ENCODE data around the gene ZBTB16. TPM values are rescaled to one million over a fixed set of nuclear protein-coding genes. Genes with fewer than 3 reads are reported as not detected.

The ZBTB16 gene
- total RNA-seq, 2 experiments from 2014 or later, result 19.1 to 20.6 TPM

DNA sequence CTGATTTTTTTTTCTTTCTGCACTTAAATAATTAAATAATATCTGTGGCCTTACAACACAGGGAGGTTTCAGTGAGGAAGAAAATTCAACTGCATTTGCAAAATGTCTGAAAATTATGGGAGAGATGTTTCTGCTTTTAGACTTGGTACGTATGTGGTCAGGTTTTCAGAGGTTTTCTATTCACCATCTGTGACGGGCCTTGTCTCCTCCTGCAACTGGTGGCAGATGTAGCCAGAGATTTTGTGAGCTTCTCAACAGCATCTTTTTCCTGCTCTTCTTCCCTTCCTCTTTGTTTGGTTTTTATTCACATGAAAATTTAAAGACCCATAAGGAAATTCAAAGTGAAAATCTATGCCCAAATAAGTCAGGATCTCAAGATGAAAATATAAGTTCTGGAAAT, 38.3 kb downstream of the ZBTB16 start:
- POLR2A ChIA-PET, result no interaction called here
- H3K27me3 ChIP-seq (ENCODE audit: control insufficient read depth in 1 of 2, insufficient read depth in 2 of 2, low read length in 2 of 2), result no peaks in the 10 kb centered on the region
- peaks cover 2% of the 10 kb centered on the region for H3K4me1 ChIP-seq (ENCODE audit: insufficient read depth, low read length)
- H3K4me3 ChIP-seq (ENCODE audit: low read length), result no peak overlapping the region
- H3K9me3 ChIP-seq (ENCODE audit: control insufficient read depth in 1 of 2, insufficient read depth in 1 of 2, low read length in 2 of 2), result no peaks in the 10 kb centered on the region
- Mint-ChIP-seq H3K27ac (no peak overlapping the region), H3K36me3 (ENCODE audit: low read depth) (no peaks in the 10 kb centered on the region), H3K27me3 (no peaks in the 10 kb centered on the region), H3K4me1 (ENCODE audit: low read depth) (peaks cover 35% of the 10 kb centered on the region), H3K4me3 (no peak overlapping the region), H3K9me3 (no peaks in the 10 kb centered on the region)
- TF ChIP-seq, protein P1, sequence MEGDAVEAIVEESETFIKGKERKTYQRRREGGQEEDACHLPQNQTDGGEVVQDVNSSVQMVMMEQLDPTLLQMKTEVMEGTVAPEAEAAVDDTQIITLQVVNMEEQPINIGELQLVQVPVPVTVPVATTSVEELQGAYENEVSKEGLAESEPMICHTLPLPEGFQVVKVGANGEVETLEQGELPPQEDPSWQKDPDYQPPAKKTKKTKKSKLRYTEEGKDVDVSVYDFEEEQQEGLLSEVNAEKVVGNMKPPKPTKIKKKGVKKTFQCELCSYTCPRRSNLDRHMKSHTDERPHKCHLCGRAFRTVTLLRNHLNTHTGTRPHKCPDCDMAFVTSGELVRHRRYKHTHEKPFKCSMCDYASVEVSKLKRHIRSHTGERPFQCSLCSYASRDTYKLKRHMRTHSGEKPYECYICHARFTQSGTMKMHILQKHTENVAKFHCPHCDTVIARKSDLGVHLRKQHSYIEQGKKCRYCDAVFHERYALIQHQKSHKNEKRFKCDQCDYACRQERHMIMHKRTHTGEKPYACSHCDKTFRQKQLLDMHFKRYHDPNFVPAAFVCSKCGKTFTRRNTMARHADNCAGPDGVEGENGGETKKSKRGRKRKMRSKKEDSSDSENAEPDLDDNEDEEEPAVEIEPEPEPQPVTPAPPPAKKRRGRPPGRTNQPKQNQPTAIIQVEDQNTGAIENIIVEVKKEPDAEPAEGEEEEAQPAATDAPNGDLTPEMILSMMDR (IDR thresholded peaks at IDR 0.05), result no peak
- H3K36me3 ChIP-seq (ENCODE audit: insufficient read depth, low read length), result no peaks in the 10 kb centered on the region
- no peak for DNase-seq
- no peak for ATAC-seq (ENCODE audit: poor library complexity)
- intact Hi-C loops (cut with DNase I, micrococcal nuclease), result no loop called here
- H3K27ac ChIP-seq (ENCODE audit: low read depth in 1 of 2, low read length in 2 of 2), result no peak overlapping the region
- CTCF ChIA-PET, result no interaction called here

- H3K4me1 Mint-ChIP-seq (ENCODE audit: low read depth), result peaks cover 46% of the 10 kb centered on the region
- H3K4me3 Mint-ChIP-seq, result no peak overlapping the region
- H3K4me1 ChIP-seq (ENCODE audit: insufficient read depth, low read length), result peaks cover 13% of the 10 kb centered on the region
- no peak for DNase-seq
- H3K36me3 Mint-ChIP-seq (ENCODE audit: low read depth), result no peaks in the 10 kb centered on the region
- TF ChIP-seq, protein P1 (IDR thresholded peaks at IDR 0.05), result no peak
- no peaks in the 10 kb centered on the region for H3K9me3 ChIP-seq (ENCODE audit: control insufficient read depth in 1 of 2, insufficient read depth in 1 of 2, low read length in 2 of 2)
- H3K27me3 Mint-ChIP-seq, result no peaks in the 10 kb centered on the region
- CTCF ChIA-PET, result no interaction called here
- H3K36me3 ChIP-seq (ENCODE audit: insufficient read depth, low read length), result no peaks in the 10 kb centered on the region
- no peaks in the 10 kb centered on the region for H3K27me3 ChIP-seq (ENCODE audit: control insufficient read depth in 1 of 2, insufficient read depth in 2 of 2, low read length in 2 of 2)
- no peak for ATAC-seq (ENCODE audit: poor library complexity)
- intact Hi-C loops (cut with DNase I, micrococcal nuclease), result no loop called here
- no peak overlapping the region for H3K27ac ChIP-seq (ENCODE audit: low read depth in 1 of 2, low read length in 2 of 2)
- H3K27ac Mint-ChIP-seq, result no peak overlapping the region
- H3K4me3 ChIP-seq (ENCODE audit: low read length), result no peak overlapping the region
- POLR2A ChIA-PET, result interaction anchor here (1.9 kb wide), 1 partner anchor 9 kb away, joined by 4 read pairs; no protein-coding TSS in a partner anchor
- H3K9me3 Mint-ChIP-seq, result no peaks in the 10 kb centered on the region
Observed at GRCh38 chr11:114098927-114099326, 39.4 kb downstream of the ZBTB16 start.

DNA sequence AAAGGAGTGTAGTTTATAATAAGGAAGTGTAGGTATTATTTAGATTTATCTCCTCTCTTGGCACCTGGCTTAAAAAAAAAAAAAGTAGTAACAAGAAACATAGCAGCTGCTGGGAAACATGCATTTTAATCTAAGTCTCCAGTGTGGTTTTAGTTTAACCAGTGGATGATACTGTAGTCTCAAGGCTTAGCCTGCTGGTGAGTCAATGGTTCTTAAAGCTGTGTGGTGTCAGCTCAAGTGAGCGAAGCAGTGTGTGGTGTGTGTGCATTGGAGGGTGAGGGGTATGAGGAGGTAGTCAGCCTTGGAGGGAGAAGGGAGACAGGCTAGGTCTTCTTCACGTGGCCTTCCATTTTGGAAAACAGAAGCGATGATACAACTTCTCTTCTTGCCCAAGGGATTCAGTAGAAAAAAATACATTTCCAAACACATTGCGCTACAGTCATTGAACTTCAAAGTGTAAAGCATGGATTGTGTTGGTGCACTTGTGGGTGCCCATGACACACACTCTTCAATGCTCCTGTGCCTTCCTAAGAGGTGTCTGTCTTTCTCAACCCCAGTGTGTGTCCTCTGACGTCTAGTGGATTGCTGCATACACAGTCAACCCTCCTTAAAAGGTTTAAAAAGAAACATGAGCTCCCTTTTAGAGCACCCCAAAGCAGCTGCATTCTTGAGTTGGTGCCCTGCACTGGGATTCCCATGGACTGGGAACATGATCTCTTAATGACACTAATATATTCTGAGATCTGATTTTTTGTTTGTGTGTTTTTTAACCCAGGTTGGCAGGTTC, 40.1 kb downstream of the ZBTB16 start:
- Histone ChIP-seq H3K27me3 (ENCODE audit: control insufficient read depth in 1 of 2, insufficient read depth in 2 of 2, low read length in 2 of 2) (no peaks in the 10 kb centered on the region), H3K4me3 (ENCODE audit: low read length) (no peak overlapping the region), H3K27ac (ENCODE audit: low read depth in 1 of 2, low read length in 2 of 2) (no peak overlapping the region), H3K36me3 (ENCODE audit: insufficient read depth, low read length) (no peaks in the 10 kb centered on the region), H3K9me3 (ENCODE audit: control insufficient read depth in 1 of 2, insufficient read depth in 1 of 2, low read length in 2 of 2) (no peaks in the 10 kb centered on the region), H3K4me1 (ENCODE audit: insufficient read depth, low read length) (peaks cover 20% of the 10 kb centered on the region)
- ChIA-PET POLR2A (interaction anchor here (0.6 to 1.9 kb wide), 2 partner anchors 8 to 39 kb away, joined by 3 to 4 read pairs; no protein-coding TSS in a partner anchor), CTCF (no interaction called here)
- TF ChIP-seq, protein P1 (IDR thresholded peaks at IDR 0.05), result no peak
- Mint-ChIP-seq H3K9me3 (no peaks in the 10 kb centered on the region), H3K36me3 (ENCODE audit: low read depth) (no peaks in the 10 kb centered on the region), H3K27me3 (no peaks in the 10 kb centered on the region), H3K4me1 (ENCODE audit: low read depth) (peaks cover 52% of the 10 kb centered on the region), H3K4me3 (no peak overlapping the region), H3K27ac (no peak overlapping the region)
- DNase-seq (no peak), ATAC-seq (ENCODE audit: poor library complexity) (no peak)
- intact Hi-C loops (cut with DNase I, micrococcal nuclease), result loop anchor here in 1 of 2 experiments (5.0 kb wide), 1 partner anchor 63 kb away; no protein-coding TSS in a partner anchor
